SU-DHL-6 (cell line): ENCODE measurements around the gene SCARB1.

Experiments used
- H2AFZ ChIP-seq: fragments of 200-600 bp; sonication (generic); 2 replicates; pipeline ENCODE4 v1.6.1; 2014; ENCODE audit warnings: low read depth, mild to moderate bottlenecking, moderate library complexity, mixed read lengths, antibody characterized with exemption, low read length; ENCODE audit not compliant: severe bottlenecking
- H3F3A ChIP-seq: fragments of 200-600 bp; shearing (Covaris generic); 2 replicates; pipeline ENCODE4 v1.6.0; 2016; ENCODE audit warnings: antibody characterized with exemption, mild to moderate bottlenecking; ENCODE audit not compliant: insufficient read depth
- H3K27ac ChIP-seq: fragments of 200-600 bp; sonication (generic); 2 replicates; pipeline ENCODE4 v1.5.1; 2016; ENCODE audit warnings: low read depth, mild to moderate bottlenecking, low read length, moderate library complexity, mixed read lengths
- H3K27me3 ChIP-seq: fragments of 200-600 bp; sonication (generic), shearing (Covaris generic); 2 replicates; pipeline ENCODE4 v1.6.0; 2014; ENCODE audit warnings: mild to moderate bottlenecking, low read length
- H3K36me3 ChIP-seq: fragments of 200-600 bp; sonication (generic); 2 replicates; pipeline ENCODE4 v1.6.1; 2014; ENCODE audit warnings: mild to moderate bottlenecking, low read length, mixed read lengths
- H3K4me2 ChIP-seq: fragments of 300-600, 200-600 bp; shearing (Covaris generic), sonication (generic); 2 replicates; pipeline ENCODE4 v1.6.0; 2014; ENCODE audit warnings: low read length, low read depth, mild to moderate bottlenecking; ENCODE audit not compliant: poor library complexity, severe bottlenecking
- H3K4me3 ChIP-seq: fragments of 200-600 bp; sonication (generic); 2 replicates; pipeline ENCODE4 v1.5.1; 2014; ENCODE audit warnings: antibody characterized with exemption, low read length, mild to moderate bottlenecking, mixed read lengths; ENCODE audit not compliant: insufficient read depth, poor library complexity, severe bottlenecking
- H3K79me2 ChIP-seq: fragments of 200-600 bp; sonication (generic); 2 replicates; pipeline ENCODE4 v1.6.1; 2014; ENCODE audit warnings: mild to moderate bottlenecking, low read length, moderate library complexity; ENCODE audit not compliant: insufficient read depth
- H3K9ac ChIP-seq: fragments of 200-600 bp; sonication (generic); 2 replicates; pipeline ENCODE4 v1.7.0; 2014; ENCODE audit warnings: mild to moderate bottlenecking, low read length
- H3K9me2 ChIP-seq: fragments of 200-600 bp; sonication (generic); replicated peaks from 2 replicates; pipeline ENCODE4 v1.6.1; 2014; ENCODE audit warnings: low read length; ENCODE audit not compliant: insufficient read depth
- H3K9me3 ChIP-seq: fragments of 200-600 bp; sonication (generic); 2 replicates; pipeline ENCODE4 v1.6.1; 2014; ENCODE audit warnings: low read length, mixed read lengths; ENCODE audit not compliant: insufficient read depth
- H4K20me1 ChIP-seq: fragments of 200-600 bp; sonication (generic); 2 replicates; pipeline ENCODE4 v1.6.1; 2014; ENCODE audit warnings: low read depth, mild to moderate bottlenecking, antibody characterized with exemption, low read length, moderate library complexity, mixed read lengths
- CTCF ChIP-seq: fragments of 200-600 bp; sonication (generic); IDR thresholded peaks from one replicate; pipeline ENCODE4 v1.5.1; 2017; ENCODE audit warnings: antibody characterized with exemption, mild to moderate bottlenecking, low read length, moderate library complexity; ENCODE audit not compliant: insufficient read depth, poor library complexity, severe bottlenecking
- EZH2phosphoT487 ChIP-seq: fragments of 200-600 bp; sonication (generic), shearing (Covaris generic); conservative IDR thresholded peaks from 2 replicates; pipeline ENCODE4 v1.6.1; 2018; ENCODE audit warnings: mild to moderate bottlenecking, antibody characterized with exemption, low read length, moderate library complexity, mixed read lengths

SCARB1 gene

GRCh38 chr12:124816295-124816854, 47.3 kb downstream of the SCARB1 start:
- no peaks in the 10 kb centered on the region for H3K9me3 ChIP-seq
- H3F3A ChIP-seq = no peaks in the 10 kb centered on the region
- no peaks in the 10 kb centered on the region for H3K27me3 ChIP-seq
- no peak overlapping the region for H3K4me3 ChIP-seq
- H3K9me2 ChIP-seq = no peaks in the 10 kb centered on the region
- peaks cover 3% of the 10 kb centered on the region; the same call in 1 of the 2 replicates for H3K79me2 ChIP-seq
- no peak overlapping the region for H2AFZ ChIP-seq
- H3K9ac ChIP-seq = no peak overlapping the region
- no peak overlapping the region for H3K27ac ChIP-seq
- TF ChIP-seq EZH2phosphoT487 = no peak
- no peak for TF ChIP-seq CTCF
- no peak overlapping the region for H3K4me2 ChIP-seq
- no peaks in the 10 kb centered on the region for H4K20me1 ChIP-seq
- peaks cover 4% of the 10 kb centered on the region; the same call in 1 of the 2 replicates for H3K36me3 ChIP-seq

GRCh38 chr12:124814741-124815613, 48.7 kb downstream of the SCARB1 start:
- no peak overlapping the region for H2AFZ ChIP-seq
- no peak overlapping the region for H3K4me3 ChIP-seq
- H3K9ac ChIP-seq = no peak overlapping the region
- peaks cover 3% of the 10 kb centered on the region; the same call in 1 of the 2 replicates for H3K79me2 ChIP-seq
- no peak overlapping the region for H3K4me2 ChIP-seq
- no peaks in the 10 kb centered on the region for H3K9me2 ChIP-seq
- no peaks in the 10 kb centered on the region for H4K20me1 ChIP-seq
- no peaks in the 10 kb centered on the region for H3K27me3 ChIP-seq
- TF ChIP-seq CTCF = no peak
- H3K27ac ChIP-seq = no peak overlapping the region
- H3F3A ChIP-seq = no peaks in the 10 kb centered on the region
- no peaks in the 10 kb centered on the region for H3K9me3 ChIP-seq
- peaks cover 4% of the 10 kb centered on the region; the same call in 1 of the 2 replicates for H3K36me3 ChIP-seq

GRCh38 chr12:124813782-124814181, 49.9 kb downstream of the SCARB1 start:
- H3K36me3 ChIP-seq = peaks cover 4% of the 10 kb centered on the region; the same call in 1 of the 2 replicates
- no peaks in the 10 kb centered on the region for H4K20me1 ChIP-seq
- H3K9me3 ChIP-seq = no peaks in the 10 kb centered on the region

More at GRCh38 chr12:124813782-124814181, 49.9 kb downstream of the SCARB1 start:
- Histone ChIP-seq H2AFZ (no peak overlapping the region), H3K9ac (no peak overlapping the region), H3K79me2 (no peaks in the 10 kb centered on the region), H3K9me2 (no peaks in the 10 kb centered on the region), H3K4me3 (no peak overlapping the region), H3K27ac (no peak overlapping the region), H3K4me2 (no peak overlapping the region), H3K27me3 (no peaks in the 10 kb centered on the region), H3F3A (no peaks in the 10 kb centered on the region)
- no peak for TF ChIP-seq CTCF
